ENCODE data around the gene CNN2.

DNA sequence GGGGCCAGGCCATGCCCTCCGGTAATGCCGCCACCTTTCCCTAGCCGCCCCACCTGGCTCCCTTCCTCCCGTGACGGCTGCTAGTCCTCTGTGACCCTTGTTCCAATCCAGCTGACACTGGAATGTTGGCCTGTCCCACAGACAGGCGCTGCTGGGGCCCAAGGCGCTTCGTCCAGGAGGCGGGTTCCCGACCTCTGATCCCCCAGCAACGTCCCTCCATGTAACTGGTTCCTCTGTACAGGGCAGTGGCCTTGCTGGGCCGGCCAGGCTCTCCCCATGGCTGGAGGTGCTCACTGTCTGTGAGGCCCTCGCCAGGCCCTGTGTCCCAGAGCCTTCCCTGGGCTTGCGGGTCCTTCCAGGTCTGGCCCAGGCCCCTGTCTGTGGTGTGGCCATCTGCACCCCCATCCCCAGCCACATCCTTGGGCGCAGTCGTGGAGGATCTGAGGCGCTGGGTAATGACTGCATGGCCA is 33.0 kb upstream of the CNN2 start:
- TF ChIP-seq ZFX (IDR thresholded peaks at IDR 0.05; ENCODE audit: borderline replicate concordance) = no peak
- TF ChIP-seq, protein P1, sequence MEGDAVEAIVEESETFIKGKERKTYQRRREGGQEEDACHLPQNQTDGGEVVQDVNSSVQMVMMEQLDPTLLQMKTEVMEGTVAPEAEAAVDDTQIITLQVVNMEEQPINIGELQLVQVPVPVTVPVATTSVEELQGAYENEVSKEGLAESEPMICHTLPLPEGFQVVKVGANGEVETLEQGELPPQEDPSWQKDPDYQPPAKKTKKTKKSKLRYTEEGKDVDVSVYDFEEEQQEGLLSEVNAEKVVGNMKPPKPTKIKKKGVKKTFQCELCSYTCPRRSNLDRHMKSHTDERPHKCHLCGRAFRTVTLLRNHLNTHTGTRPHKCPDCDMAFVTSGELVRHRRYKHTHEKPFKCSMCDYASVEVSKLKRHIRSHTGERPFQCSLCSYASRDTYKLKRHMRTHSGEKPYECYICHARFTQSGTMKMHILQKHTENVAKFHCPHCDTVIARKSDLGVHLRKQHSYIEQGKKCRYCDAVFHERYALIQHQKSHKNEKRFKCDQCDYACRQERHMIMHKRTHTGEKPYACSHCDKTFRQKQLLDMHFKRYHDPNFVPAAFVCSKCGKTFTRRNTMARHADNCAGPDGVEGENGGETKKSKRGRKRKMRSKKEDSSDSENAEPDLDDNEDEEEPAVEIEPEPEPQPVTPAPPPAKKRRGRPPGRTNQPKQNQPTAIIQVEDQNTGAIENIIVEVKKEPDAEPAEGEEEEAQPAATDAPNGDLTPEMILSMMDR (IDR thresholded peaks at IDR 0.05) = no peak
